GM18909 (cell line): ENCODE data around the gene FUOM.
"Not testable (repeated sequence)": the region's sequence is repeated elsewhere in the genome, so short reads cannot be mapped to it uniquely, and the experiment has no call there.

ENCODE experiments used
- ATAC-seq: cut with Tn5 transposase; IDR thresholded peaks from one replicate; pipeline ENCODE4 v1.9.1; 2021; ENCODE audit warnings: mild to moderate bottlenecking; ENCODE audit not compliant: unreplicated experiment, poor library complexity

Gene FUOM

DNA sequence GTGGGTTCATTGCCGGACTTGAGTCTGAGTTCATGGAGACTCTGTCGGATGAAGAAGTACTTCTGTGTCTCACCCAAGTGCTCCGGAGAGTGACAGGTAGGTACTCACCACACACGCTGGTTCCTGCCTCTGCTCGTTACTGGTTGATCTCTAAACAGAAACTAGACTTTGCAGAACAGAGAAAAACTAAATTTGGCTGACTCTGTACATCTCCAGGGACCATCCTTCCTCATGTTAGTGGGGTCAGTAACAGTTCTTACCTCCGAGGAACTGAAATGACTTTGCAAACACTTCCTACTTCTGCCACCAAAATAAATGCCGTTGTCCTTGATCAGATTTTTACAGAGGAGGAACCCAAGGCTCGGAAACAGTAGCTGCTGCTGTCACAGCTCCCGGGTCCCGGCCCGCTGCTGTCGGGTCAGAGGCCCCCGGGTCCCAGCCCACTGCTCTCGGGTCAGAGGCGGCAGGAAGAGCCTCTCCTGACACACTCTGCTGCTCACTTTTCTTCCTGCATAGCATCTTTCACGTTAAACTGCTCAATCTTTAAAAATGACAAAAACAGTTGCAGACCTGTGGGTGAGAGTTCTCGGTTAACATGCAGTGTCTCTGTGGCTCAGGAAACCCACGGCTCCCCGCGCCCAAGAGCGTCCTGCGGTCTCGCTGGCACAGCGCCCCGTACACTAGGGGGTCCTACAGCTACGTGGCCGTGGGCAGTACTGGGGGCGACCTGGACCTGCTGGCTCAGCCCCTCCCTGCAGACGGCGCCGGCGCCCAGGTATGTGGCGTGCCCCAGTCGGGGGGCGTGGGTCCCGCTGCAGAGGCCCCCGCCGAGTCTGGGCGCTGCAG lies 31.4 kb upstream of the FUOM start:
- peak; percentile 85 for ATAC-seq

DNA sequence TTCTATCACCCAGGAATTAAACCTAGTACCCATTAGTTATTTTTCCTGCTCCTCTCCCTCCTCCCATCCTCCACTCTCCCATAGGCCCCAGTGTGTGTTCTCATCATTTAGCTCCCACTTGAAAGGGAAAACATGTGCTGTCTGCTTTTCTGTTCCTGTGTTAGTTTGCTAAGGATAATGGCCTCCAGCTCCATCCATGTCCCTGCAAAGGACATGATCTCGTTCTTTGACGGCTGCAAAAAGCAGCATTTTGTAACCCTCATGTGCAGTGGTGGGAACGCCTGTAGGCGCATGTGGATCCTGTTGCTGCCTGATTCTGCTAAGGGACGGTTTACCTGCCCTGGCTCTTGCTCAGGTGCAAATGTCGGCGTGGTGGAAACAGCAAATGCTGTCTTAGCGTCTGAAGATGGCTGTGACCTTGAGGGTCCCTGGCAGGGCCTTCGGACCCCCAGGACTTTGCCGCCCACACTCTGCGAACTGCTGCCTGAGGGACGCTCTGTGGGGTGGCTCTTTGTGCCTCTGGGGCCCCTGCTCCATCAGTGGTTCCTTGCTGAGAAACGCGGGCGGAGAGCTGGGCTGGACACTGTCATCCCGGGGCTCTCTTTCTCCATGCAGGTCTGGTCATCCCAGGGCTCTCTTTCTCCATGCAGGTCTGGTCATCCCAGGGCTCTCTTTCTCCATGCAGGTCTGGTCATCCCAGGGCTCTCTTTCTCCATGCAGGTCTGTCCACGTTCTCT lies 30.6 kb upstream of the FUOM start:
- peak; percentile 2 for ATAC-seq

GRCh38 chr10:133386951-133387350 lies 29.1 kb upstream of the FUOM start:
- not testable (repeated sequence) for ATAC-seq

DNA sequence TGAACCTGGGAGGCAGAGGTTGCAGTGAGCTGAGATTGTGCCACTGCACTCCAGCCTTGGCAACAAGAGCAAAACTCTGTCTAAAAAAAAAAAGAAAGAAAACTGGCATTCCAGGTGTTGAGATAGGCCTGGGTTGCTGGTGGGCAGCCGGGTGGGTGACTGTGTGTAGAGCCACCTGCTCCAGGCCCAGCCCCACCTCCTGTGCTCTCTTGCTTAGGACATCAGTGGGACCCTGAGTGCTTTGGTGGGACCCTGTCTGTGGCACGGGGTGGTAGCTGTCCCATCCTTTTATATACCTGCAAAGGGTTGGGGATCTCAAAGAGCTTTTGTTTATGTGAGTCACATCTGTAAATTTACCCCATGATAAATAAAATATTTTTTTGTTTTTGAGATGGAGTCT lies 27.4 kb upstream of the FUOM start:
- no peak for ATAC-seq

DNA sequence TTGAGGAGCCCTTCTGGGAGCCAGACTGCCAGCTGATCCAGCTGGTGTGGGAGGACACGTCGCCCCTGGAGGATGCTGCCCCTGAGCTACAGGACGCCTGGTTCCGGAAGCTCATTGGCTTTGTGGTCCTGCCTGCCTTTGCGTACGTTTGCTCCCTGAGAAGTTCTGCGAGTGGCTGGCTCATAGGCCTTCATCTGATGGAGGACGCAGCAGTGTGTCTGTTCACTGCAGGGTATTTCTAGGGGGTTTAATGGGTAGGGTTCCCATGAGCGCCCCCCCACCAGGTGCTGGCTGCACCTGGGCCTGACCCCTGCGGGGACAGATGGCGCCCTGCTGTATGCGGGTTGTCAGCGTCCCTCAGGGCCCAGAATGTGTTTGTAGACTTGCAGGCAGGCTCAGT lies 26.3 kb upstream of the FUOM start:
- no peak for ATAC-seq

DNA sequence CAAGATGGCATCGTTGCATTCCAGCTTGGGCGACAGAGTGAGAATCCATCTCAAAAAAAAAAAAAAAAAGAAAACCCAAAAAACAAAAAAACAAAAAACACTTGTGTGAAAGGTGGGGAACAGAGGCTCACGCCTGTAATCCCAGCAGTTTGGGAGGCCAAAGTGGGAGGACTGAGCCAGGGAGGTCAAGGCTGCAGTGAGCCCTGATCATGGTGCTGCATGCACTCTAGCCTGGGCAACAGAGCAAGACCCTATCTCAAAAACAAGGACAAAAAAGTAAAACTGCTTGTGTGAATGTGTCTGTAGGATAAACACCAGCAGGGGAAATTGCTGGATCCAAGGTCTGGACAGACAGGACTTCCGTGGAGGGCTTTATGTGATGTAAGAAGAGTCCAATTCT lies 25.7 kb upstream of the FUOM start:
- no peak for ATAC-seq

DNA sequence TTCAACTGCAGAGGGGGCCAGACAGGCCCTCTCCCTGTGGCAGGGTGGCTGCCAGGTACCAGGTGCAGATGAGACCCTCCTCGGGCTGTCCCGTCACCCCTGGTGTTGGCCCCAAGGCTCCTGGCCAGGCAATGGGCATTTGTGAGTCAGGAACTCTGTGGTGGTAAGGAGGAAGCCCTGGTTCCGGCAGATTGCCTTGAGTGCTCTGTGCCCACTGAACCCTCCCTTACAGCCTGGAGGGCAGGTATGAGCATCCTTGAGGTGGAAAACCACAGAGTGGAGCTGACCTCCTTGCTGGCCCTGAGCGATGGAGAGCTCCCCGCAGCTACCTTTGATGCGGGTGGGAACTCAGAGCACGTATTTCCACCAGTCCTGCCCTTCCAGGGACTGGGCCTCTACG lies 23.2 kb upstream of the FUOM start:
- no peak for ATAC-seq

GRCh38 chr10:133379801-133380666 lies 22.2 kb upstream of the FUOM start:
- ATAC-seq, result peak; percentile 17

DNA sequence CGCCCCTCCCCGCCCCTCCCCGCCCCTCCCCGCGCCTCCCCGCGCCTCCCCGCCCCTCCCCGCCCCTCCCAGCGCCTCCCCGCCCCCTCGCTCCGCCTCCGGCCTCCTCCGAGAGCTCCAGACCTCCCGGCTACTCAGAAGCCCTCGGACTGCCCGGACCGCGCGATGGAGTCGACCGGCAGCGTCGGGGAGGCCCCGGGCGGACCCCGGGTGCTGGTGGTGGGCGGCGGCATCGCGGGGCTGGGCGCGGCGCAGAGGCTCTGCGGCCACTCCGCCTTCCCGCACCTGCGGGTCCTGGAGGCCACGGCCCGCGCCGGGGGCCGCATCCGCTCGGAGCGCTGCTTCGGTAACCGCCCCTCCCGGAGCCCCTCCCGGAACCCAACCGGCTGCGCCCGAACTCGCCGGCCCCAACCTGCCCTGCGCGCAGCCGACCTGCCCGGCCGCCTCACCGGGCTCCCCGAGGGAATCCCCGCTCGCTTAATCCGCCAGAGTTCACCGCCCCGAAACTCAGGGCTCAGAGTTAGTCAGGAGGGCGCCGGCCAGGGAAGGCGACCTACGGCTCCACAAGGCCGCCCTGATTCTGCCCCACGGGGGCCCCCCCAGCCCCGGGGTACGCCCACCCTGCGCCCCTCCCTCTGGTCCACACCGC lies 21.5 kb upstream of the FUOM start, which contains the start of gene PAOX:
TSS of gene PAOX (plus strand) at position 111 of the 649 bp plus-strand sequence. CDS start at position 166, 55 bp downstream.
- ATAC-seq, result peak; percentile 51

DNA sequence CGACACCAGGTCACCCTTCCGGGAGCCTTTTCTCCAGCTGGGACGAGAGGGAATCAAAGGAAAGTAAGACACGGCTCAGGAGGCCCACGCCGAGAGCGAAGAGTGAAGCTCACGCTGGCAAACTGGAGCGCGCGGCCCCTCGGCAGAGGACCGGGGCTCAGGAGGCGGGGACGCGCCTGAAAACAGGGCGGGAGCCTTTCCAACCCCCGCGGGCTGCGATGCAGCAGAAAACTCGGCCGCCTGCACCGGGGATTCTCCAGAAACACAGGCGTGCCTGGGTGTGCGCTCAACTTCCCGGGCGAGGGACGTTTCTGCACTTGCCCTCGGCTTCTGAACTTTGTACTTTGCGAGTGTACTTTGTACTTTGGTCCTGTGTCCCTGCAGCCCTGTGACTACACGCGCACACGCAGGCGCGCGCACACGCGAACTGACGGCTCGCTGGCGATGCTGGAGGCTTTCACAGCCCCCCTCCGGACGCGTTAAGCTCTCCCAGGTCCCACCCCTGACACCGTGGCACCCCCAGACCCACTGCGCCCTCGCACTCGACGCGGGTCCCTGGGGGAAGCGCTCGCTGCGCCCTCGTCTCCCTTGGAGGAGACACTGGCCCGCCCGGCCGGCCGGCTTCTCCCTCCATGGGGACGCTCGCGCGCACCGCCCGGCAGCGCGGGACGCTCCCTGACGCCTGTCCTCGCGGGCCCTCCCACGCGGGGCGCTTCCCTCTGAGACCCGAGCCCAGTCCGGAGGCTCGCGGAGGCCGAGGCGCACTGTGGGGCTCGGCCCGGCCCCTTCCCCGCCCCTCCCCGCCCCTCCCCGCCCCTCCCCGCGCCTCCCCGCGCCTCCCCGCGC lies 20.7 kb upstream of the FUOM start:
- ATAC-seq, result peak; percentile 42

- ATAC-seq, result no peak
Observed at GRCh38 chr10:133377818-133378250, 20.0 kb upstream of the FUOM start.

GRCh38 chr10:133377025-133377817 lies 19.4 kb upstream of the FUOM start:
- ATAC-seq, result no peak

- not testable (repeated sequence) for ATAC-seq
Observed at GRCh38 chr10:133376183-133376582, 18.4 kb upstream of the FUOM start.

- ATAC-seq, result no peak
Observed at GRCh38 chr10:133375357-133376115, 17.7 kb upstream of the FUOM start.

DNA sequence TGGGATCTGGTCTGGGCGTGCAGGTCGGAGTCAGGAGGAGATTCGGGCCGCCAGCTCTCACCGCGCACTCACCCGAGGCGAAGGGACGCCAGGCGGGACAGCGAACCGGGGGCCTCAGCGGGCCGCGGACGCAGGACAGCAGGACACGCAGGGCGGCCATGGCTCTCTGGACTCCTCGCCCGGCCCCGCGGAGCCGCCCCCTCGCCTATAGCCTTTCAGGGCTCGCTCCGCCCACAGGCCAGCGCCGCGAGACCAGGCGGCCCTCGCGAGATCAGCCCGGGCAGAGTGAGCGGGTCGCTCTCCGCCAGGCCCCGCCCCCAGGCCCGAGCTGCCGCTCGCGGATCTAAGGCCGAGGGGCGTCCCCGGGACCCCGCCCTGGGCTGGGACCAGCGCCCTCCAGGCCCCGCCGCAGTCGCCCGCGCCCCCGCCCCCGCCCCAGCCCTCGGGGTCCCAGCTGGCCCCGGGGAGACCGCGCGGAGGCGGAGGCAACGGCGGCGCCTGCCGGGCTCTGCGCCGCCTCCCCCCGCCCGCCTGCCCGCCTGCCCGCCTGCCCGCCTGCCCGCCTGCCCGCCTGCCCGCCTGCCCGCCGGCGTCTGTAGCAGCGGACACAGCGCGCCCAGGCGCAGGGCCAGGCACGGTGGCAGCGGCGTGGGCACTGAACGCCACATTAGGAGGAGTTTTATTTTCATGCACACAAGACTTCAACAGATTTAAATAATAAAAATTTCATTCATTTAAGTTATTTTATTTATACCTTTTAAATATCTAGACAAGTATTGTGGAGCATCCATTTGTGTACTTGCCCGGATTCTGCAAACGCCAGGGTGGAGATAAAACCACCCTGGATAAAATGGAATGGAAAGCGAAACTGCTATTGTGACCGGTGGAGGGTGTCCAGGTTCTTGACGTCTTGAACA lies 15.6 kb upstream of the FUOM start, which contains the start of gene ECHS1:
TSS of gene ECHS1 (minus strand) at position 181 of the 917 bp plus-strand sequence. CDS start at position 160, 21 bp downstream.
- peak; percentile 96 for ATAC-seq

DNA sequence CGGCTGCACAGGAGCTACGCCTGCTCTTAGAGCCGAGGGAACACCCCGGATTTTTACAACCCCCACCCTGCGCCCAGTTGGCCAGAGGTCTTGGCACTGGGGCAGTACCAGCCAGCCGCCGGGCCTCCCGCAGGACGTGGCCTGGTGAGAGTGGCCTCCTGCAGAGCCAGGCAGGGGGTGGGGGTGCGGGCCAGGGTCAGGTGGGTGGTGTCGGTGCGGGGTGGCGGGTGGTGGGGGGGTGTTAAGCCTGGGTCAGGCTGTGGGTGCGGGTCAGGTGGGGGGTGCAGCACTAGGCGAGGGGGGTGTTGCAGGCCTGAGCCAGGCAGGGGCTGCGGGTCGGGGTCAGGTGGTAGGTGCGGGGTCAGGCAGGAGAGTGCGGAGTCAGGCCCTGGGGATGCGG lies 14.7 kb upstream of the FUOM start:
- no peak for ATAC-seq
